NCI-H524 (cell line): ENCODE data around the gene PHRF1.

Experiments
- DNase-seq, 2 experiments: peaks; one replicate each; lab custom pipeline; 2025; lab: John Stamatoyannopoulos, UW

The PHRF1 gene

DNA sequence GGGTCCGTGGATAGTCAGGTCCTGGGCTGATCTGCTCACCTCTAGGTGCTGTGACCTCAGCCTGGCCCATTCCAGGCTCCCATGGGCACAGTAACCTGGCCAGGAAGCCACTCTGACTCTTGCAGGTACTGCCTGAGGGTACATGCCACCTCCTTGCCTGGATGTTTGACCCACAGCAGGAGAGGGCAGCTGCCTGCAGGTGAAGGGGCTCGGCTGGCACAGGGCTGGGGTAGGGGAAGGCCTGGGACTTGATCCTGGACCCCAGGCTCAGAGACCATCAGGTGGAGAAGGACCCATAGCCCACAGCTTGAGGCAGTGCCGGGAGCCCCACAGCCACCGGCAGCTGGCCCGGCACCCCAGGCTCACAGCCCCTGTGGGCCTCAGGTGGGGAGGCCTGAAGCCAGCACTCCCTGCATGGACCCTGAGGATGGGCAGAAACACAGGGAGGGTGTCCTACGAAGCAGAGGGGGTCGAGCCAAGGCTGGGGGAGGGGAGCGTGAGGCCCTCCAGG is 36.2 kb upstream of the PHRF1 start:
- DNase-seq = no peak

DNA sequence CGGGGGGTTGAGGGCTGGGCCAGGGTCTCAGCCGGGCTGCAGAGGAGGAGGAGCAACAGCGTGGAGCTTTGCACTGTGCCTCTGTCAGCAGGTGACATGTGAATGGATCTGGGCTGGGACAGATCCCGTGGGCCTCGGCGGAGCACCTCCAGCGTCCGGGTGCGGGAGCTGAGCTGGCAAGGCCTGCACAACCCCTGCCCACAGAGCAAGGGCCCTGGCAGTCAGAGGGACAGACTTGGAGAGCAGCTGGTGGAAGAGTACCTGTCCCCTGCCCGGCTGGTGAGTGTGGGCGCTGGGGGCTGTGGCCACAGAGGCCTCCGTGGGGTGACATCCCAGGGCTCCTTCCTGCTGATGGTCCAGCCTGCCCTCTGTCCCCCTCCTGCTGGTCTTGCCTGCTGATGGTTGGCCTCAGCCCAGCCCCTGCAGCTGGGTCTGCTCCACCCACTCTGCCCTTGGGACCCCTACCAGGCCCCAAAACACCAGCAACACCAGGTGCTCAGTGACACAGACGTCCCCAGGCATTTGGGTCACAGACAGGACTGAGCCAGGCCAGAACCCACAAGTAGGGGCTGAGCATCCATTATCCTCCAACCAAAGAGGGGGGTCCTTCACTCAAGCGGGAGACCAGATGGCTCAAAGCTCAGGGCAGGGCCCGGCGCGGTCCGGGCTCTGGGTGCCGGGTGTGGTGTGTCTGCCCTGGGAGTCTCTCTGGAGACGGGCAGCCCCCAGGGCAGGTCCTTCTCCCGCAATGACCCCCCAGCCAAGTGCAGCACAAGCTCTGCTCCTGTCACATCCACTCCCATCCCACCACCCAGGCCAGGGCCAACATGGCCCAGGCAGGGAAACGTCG is 35.5 kb upstream of the PHRF1 start:
- no peak for DNase-seq

DNA sequence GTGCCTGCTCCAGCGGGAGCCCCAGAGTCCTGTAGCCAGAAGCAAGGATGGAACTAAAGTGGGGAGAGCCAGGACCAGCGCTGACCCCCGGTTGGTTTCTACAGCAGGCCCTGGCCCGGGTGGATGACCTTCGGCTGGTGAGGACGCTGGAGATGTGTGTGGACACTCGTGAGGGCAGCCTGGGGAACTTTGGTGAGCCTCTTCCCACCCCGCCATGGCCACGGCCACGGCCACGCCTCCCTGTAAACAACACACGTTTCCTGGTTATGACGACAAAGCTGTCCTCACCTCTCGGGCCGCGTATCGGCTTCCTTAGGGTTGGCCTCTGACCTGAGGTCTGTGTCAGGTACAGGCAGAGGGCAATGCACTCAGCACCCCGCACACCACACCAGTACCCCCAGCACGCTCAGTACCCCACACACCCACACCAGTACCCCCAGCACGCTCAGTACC is 34.8 kb upstream of the PHRF1 start:
- DNase-seq = no peak

DNA sequence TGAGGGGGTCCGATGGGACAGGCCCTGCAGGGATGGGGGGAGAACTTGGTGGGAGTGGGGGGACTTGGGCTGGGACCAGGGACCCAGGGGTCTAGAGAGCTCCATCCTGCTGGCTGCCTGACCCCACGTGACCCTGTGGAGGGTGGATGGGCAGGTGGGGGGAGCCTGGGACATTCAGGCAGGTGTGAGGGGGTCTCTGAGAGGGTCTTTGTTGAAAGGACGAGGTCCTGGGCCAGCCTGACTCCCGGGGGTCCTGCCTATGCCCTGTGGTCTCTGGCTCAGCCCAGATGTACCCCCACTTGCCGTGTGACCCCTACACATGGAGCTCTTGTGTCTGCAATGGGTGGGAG is 31.5 kb upstream of the PHRF1 start:
- DNase-seq = no peak

DNA sequence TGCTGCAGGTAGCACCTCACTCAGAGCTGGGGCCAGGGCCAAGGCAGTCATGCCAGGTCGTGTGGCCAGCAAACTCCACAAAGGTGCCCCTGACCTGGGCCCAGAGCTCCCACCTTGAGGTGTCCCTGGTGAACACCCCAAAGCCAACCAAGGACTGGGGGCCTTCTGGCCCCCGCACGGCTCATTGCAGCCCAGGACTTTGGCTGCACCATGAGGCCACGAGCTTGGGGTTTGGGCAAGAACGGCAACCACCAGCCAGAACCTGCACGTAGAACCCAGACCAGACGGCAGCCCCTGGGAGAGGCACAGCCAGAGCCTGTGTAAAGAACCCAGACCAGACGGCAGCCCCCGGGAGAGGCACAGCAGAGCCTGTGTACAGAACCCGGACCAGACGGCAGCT is 31.1 kb upstream of the PHRF1 start:
- DNase-seq = no peak

DNA sequence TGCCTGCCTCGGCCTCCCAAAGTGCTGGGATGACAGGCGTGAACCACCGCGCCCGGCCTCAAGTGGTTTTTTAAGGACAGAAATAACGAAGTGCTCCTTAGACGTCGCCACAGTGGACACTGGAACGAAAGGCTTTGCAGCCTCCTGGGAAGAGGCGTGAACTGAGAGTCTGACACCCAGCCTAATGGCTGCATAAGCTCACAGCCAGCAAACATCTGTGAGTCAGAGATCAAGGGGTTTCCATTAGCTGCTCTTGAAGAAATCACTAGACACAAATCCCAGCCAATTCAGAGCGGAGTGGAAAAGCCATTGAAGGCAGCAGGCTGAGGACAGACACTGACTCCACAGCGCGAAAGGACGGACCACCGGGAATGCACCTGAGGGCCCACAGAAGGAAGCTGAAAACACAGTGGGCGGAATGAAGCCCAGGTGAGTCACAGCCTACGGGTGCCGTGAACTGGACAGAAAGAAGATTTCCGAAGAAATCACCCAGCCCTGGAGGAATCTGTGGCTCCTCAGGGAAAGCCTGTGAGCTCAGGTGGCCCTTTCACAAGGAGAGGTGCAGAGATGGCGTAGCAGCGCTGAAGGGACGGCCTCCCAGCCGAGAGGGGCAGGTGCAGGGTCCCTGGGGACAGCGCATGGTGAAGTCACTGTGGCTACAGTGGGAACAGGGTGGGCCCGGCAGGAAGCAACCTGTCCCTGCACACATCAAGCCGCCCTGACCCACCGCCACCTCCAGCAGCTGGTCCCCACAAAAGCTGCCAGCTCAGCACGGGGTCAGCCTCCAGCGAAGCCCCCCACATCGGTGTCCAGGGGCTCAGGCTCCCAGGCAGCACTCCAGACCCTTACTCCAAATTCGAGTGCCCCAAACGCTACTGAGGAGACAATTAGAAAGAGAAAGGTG is 27.3 kb upstream of the PHRF1 start:
- peak in 1 of 2 experiments; percentile 59 for DNase-seq

DNA sequence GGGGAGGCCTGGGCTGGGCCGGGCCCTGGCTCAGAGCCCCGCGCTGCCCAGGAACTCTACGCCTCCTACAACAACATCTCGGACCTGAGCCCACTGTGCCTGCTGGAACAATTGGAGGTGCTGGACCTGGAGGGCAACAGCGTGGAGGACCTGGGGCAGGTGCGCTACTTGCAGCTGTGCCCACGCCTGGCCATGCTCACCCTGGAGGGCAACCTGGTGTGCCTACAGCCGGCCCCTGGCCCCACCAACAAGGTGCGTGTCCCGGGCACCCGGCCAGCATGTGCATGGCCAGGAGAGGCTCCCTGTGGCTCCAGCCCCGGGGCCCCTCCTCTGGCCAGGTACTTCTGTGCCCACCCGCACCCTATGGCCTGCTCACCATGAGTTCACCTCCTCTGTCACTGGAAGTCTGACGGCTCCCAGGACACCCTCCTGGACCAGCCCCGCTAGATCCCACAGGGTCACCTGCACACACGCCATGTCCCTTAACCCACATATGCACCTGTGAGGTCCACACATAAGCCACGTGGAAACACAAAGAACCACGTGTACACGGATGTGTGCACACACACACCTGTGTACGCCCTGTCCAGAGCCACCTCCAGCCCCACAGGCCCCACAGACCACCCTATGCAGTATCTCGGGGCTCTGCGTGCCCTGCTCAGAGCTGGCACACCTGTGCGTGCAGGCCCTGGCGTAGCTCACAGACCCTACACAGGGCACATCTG is 26.1 kb upstream of the PHRF1 start:
- no peak for DNase-seq

DNA sequence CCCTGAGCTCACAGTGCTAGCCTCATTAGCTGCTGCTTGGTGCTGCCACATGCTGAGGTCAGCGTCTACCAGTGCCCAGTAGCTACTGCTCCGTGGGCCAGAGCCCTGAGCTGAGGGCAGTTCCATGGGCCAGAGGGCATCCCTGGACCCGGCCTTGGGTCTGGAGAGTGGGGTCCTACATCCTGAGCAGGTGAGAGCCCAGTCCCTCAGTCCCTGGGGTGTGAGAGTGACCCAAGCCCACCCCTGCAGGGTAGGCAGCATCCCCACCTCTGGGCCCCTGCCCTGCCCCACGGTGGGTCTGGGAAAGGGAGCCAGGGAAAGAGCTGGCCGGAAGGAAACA is 25.6 kb upstream of the PHRF1 start:
- DNase-seq = no peak

DNA sequence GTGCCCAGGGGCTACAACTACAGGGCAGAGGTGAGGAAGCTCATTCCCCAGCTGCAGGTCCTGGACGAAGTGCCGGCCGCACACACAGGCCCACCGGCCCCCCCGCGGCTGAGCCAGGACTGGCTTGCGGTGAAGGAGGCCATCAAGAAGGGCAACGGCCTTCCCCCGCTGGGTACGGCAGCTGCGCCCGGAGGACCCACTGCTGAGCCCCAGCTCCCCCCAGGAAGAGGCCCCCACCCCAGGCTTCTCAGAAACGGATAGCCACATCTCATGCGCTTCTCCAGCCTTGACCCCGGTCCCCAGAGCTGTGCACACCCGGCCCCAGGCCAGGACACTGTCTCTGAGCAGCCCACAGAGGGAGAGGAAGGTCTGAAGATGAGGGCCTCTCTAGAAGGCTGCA is 25.1 kb upstream of the PHRF1 start:
- DNase-seq = no peak

DNA sequence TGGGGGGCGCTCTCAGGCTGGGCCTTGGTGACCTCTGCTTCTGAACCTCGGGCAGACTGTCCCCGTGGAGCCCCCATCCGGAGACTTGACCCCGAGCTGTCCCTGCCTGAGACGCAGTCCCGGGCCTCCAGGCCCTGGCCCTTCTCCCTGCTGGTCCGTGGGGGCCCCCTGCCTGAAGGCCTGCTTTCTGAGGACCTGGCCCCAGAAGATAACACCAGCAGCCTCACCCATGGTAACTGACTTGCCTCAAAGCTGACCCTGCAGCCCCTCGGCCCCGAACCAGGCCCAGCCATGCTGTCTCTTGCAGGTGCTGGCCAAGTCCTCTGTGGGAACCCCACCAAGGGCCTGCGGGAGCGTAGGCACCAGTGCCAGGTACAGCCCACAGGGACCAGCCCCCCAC is 24.7 kb upstream of the PHRF1 start:
- DNase-seq = no peak

DNA sequence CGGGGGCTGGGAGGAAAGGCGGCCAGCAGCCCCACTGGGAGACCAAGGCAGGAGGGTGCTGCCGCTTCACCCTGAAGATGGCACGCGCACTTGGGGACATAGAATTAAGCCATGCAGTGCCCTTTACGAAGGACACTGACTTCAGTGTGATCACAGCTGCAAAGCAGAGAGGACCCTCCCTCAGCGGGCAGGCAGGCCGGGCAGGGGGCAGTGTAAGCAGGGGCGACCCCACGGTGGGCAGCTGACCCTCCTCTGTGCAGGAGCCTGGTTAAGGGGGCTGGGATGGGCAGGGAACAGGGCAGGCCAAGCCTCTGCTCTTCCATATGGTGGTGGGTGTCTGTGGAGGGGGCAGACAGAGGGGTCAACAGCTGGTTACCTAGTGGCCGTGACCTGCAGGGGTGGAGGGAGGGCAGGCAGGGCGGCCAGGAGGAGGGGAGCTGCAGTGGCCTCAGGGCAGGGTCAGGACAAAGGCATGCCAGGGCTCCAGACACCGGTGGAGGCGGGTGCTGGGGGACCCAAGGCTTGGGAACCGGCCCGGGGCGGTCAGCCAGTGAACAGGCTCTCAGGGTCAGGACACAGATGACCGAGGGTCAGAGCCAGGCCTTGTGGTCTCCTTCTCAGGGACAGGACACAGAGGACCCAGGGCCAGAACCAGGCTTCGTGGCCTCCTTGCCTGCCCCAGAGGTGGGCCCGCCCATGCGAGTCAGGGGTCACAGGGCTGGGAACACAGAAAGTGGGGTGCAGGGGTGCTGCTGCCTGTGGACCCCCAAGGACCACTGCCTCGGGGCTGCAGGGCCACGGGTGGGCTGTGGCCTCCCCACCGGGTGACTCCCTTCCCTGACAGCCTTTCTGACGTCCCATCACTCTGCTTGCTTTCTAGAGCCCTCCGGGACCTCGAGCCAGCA is 22.9 kb upstream of the PHRF1 start:
- no peak for DNase-seq

DNA sequence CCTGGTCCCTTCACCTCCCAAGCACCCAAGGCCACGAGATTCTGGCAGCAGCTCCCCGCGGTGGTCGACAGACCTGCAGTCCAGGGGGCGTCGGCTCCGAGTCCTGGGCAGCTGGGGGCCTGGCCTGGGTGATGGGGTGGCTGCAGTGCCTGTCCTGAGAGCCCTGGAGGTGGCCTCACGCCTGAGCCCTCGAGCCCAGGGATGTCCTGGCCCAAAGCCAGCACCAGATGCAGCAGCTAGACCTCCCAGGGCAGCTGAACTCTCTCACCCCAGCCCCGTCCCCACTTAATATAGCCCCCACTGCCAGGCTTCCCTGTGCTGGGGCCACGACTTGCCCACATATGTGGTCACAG is 22.3 kb upstream of the PHRF1 start:
- no peak for DNase-seq

DNA sequence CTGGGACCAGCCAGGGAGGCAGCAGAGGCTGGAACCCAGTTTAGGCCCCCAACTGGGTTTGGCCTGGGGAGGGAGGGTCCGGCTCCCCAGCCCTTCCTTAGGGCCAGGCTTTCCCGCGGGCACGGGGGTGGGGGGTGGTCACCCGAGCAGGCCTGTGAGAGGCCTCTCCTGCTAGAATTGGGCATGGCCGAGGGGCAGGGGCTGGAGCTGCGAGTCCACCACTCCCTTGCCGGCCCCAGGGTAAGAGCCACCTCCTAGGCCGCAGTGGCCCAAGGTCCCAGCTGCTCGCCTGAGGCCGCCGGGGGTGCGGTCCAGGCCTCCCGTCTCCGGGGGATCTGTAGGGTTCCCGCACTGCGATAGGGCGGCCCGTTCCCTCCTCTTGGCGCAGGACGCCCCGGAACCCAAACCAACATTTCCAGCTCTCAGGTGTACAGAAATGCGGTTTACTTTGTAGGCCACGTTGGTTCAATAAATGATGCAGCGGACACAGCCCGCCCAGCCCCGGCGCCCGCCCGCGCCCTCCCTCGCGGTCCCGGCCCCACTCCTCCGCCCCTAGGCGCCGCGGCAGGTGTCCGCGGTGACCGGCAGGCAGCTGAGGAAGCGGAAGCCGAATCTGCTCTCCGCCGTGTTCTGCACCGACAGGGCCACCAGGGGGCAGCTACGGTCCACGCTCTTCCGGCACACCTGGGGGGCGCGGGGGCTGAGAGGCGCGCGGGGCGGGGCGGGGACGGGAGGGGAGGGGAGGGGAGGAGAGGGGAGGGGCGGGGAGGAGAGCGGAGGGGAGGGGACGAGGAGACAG is 21.6 kb upstream of the PHRF1 start:
- peak; percentile 58 to 73 for DNase-seq

DNA sequence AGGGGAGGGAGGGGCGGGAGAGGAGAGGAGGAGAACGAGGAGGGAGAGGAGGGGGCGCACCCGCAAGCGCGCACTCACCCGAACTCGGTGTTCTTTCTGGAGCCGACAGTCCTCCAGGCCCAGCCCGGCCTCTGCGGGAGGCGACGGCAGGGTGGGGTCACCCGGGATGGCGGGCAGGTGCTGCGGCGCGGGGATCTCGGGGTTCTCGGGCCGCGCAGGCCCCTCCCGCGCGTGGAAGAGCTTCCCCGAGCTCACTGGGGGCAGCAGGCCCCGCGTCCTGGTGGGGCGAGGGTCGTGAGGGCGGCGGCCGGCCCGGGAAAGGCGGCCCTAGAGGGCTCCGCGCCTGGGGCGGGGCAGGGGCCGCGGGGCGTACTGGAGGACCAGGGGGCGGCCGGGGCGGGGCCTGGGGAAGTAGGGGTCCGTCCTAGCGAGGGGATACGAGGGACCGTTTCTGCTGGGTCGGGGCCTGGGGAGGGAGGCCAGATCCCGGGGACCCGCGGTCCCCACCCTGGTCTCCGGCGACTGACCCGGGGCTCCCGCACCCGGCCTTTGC is 21.0 kb upstream of the PHRF1 start:
- DNase-seq = no peak

DNA sequence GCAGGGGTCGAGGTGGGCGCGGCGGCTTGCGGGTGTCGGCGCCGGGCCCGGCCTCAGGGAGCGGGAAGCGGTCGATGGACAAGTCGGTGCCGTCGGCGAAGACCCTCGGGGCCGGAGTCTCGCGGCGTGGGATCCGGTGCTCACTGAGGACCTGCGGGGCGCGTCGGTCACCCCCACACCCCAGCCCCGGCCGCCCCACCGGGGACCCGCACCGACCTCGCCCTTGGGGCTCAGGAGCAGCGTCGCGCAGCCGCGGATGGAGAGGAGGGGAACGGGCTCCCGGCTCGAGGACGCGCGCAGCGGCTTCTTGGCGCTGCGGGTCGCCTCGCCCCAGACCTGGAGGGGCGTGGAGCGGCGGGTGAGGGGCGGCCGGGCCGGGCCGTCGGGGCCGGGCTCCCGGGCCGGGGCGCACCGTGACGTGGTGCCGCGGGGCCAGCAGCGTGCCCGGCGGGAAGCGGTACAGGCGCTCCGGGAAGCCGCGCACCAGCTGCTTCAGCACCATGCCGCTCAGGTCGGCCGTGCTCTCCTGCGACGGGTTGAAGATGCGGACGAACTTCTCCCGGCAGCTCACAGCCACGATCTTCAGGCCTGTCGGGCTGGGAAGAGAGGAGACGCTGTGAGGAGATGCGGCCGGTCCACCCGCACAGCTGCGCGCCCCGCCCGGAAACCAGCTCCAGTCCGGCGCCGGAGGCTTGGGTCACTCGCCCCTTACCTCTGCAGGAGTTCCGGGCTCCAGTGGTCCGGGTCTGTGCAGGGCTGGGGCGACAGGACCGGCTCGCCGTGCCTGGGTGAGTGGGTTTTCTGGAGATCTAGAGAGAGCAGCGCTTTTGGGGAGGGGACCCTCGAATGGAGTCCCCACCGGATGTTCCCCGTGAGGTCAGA is 20.2 kb upstream of the PHRF1 start:
- peak in 1 of 2 experiments; percentile 45 for DNase-seq

DNA sequence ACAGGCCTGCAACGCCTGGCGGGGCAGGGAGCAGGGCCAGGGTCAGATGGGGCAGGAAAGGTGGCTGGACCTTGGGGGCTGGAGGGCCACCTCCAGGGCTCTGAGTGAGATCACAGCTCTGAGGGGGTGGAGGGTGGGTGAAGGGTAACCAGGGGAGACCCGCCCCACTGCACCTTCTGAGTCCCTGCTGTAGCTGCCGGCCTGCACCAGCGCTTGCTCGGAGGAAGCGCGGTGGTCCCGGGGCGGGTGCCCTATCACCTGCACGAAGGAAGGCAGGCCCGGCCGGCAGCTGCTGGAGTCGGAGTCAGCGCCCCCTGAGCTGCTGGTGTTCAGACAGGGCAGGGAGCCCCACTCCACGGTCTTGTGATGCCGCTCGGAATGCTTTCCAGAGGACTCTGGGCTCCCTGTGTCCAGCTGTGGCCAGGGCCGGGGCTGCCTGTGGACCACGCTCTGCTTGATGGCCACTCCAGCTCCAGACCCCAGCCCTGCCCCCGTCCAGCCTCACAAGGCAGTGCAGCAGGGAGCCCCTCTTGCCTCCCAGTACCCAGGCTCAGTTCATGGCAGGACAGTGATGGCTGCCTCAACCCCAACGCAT is 19.5 kb upstream of the PHRF1 start:
- DNase-seq = no peak

DNA sequence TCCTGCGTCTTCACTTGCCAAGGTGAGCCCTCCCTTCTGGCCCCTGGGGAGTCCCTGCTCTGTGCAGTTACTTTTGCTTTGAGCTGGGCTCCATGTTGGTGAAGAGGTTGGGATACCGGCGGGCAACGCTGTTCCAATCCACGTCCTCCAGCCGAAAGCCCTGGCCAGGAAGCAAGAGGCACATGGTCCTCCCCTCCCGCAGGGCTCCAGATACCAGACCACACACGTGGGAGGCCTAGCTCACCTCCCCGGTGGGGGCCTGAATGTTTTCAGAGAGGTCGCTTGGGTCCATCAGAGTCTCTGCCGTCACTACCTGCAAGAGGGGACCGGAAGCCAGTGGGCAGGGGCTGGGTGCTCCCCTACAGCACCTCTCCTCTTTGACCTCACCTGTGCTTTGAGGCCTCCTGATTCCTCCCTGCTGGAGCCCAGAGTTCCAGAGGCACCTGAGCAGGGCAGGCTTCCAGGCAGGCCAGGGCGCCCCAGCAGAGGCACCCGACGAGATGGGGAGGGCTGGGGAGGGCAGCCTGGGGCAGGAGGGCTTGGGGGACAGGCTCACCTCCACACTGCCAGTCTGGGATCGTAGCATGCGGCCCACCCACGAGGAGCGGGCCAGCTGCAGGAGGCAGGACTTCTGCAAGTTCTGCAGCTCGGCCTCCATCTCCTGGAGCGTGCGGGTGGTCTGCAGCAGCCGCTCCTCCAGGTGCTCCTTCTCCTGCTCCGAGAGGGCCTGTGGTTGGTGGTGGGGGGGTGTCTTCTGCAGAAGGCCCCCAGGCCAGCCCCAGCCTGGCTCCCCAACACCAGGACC is 18.7 kb upstream of the PHRF1 start:
- no peak for DNase-seq

DNA sequence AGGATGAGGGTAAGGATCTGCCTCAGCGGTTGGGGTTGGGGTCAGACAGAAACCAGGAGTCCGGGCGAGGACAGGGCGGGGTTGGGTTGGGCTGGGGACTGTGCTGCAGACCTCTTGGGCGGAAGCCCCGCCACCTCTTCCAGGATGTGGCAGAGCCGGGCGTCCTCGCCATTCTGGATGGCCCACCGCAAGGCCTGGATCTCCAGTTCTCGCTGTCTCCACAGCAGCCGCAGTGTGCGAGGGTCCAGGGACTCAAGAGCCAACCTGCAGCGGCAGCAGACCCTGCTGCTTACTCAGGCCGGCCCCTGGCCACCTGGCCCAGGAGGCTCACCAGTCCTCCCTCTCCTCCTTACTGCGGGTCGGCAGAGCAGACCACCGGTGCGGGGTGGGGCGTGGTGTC is 17.8 kb upstream of the PHRF1 start:
- DNase-seq = no peak
